DOHH2 (cell line): Measurements from ENCODE around the gene NELFCD.

Experiments
- CTCF ChIP-seq: fragments of 200-600 bp; sonication (generic); IDR thresholded peaks from one replicate; pipeline ENCODE4 v1.5.1; 2014; ENCODE audit warnings: antibody characterized with exemption, mild to moderate bottlenecking, low read depth, low read length; ENCODE audit not compliant: poor library complexity, severe bottlenecking
- EZH2phosphoT487 ChIP-seq: fragments of 200-600 bp; sonication (generic); IDR thresholded peaks from 2 replicates; pipeline ENCODE4 v1.6.1; 2017; ENCODE audit warnings: borderline replicate concordance, mild to moderate bottlenecking, antibody characterized with exemption, low read length, moderate library complexity, mixed read lengths

- no peak for TF ChIP-seq CTCF
- no peak for TF ChIP-seq EZH2phosphoT487
Observed at GRCh38 chr20:58938078-58938477, 43.0 kb upstream of the NELFCD start.
